Measurements from ENCODE around the gene A4GALT. TPM values are rescaled to one million over a fixed set of nuclear protein-coding genes. Genes with fewer than 3 reads are reported as not detected.
A peak's percentile ranks its signal among the peaks of the same experiment; 100 is the strongest.

The A4GALT gene
- total RNA-seq, 6 donors from 2014 or later, result 7.7 to 30.0 (median 16.1) TPM

DNA sequence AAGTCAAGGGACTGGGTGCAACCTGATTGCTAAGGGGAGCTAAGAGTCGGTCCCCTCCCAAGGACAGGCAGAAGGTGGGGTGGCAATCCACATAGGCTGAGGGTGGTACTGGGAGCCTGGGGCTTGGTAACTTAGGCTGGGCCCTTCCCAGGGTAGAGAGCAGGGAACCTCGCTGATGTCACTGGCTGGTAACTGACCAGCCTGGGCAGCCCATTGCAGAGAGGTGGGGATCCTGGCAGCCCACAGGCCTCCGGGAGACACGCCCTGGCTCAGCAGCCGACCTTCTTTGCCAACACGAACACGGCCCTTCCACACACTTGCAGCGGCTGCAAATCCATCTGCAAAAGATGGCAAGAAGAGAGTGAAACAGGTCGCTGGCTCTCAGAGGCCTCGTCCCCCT lies 25.4 kb downstream of the A4GALT start:
- peaks cover 6 to 18% (median 14%) of the 10 kb centered on the region in 4 donors for H3K4me1 ChIP-seq
- H3K4me3 ChIP-seq, result no peak overlapping the region
- ATAC-seq (ENCODE audit: low FRiP score in 2 of 2) (no peak), DNase-seq (no peak)
- H3K27ac ChIP-seq, result no peak overlapping the region
- H3K9me3 ChIP-seq, result no peaks in the 10 kb centered on the region
- 85 to 97% methylated on average over 7 to 10 of the region's 10 CpGs for WGBS, 2 donors
- TF ChIP-seq POLR2AphosphoS5 (IDR thresholded peaks at IDR 0.05) (no peak), POLR2A (IDR thresholded peaks at IDR 0.05) (no peak), EP300 (IDR thresholded peaks at IDR 0.05) (no peak)
- TF ChIP-seq, protein P1, sequence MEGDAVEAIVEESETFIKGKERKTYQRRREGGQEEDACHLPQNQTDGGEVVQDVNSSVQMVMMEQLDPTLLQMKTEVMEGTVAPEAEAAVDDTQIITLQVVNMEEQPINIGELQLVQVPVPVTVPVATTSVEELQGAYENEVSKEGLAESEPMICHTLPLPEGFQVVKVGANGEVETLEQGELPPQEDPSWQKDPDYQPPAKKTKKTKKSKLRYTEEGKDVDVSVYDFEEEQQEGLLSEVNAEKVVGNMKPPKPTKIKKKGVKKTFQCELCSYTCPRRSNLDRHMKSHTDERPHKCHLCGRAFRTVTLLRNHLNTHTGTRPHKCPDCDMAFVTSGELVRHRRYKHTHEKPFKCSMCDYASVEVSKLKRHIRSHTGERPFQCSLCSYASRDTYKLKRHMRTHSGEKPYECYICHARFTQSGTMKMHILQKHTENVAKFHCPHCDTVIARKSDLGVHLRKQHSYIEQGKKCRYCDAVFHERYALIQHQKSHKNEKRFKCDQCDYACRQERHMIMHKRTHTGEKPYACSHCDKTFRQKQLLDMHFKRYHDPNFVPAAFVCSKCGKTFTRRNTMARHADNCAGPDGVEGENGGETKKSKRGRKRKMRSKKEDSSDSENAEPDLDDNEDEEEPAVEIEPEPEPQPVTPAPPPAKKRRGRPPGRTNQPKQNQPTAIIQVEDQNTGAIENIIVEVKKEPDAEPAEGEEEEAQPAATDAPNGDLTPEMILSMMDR (IDR thresholded peaks at IDR 0.05), result no peak
- H3K27me3 ChIP-seq, result no peaks in the 10 kb centered on the region
- H3K36me3 ChIP-seq, result peaks cover 0 to 20% (median 4%) of the 10 kb centered on the region in 4 donors

DNA sequence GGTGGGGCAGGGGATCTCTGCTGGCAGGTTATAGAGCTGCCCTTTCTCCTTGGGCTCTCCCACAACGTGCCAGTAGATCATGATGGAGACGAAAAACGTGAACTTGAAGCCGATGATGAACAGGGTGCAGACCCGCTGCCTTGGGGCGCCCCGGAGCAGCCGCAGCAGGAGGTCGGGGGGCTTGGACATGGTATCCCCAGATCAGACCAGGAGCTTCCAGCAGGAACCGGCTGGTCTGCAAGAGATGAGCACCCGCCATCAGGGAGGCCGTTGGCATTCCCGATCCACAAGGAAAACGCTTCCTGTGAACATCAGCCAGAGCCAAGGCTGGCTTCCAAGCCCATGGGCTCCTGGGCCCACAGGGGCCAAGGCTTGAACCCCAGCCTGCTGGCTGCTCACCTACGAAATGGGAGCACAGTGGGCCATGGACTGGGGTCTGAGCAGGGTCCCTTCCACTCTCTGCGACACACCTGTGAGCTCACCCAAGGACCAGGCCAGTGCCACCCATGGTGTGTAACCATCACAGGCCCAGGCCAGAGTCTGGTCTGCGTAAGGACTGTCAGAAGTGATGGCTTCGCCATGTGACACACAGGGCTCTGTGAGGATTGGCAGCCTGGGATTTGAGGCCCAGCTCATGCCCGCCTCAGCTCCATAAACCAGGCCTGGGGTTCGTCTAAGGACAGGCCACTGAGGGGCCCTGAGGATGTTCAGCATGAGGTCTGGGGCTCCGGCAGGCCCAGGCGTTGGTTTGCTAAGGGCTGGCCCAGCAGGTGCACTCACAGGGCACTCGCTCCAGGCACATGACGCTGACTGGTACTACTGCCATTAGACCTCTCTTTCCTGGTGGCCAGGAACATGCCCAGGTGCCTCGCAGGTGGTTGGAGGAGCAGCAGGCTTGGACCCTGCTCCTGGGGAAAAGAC lies 26.6 kb downstream of the A4GALT start:
- ATAC-seq (ENCODE audit: low FRiP score in 2 of 2) (no peak), DNase-seq (no peak)
- TF ChIP-seq POLR2AphosphoS5 (IDR thresholded peaks at IDR 0.05) (no peak), EP300 (IDR thresholded peaks at IDR 0.05) (no peak), POLR2A (IDR thresholded peaks at IDR 0.05) (no peak)
- TF ChIP-seq, protein P1 (IDR thresholded peaks at IDR 0.05), result no peak
- peaks cover 0 to 20% (median 4%) of the 10 kb centered on the region in 4 donors for H3K36me3 ChIP-seq
- no peaks in the 10 kb centered on the region for H3K27me3 ChIP-seq
- WGBS, 2 donors, result 95% methylated on average over 11 to 22 of the region's 25 CpGs
- H3K4me1 ChIP-seq, result peaks cover 9 to 17% (median 14%) of the 10 kb centered on the region in 4 donors
- H3K9me3 ChIP-seq, result no peaks in the 10 kb centered on the region
- no peak overlapping the region for H3K27ac ChIP-seq
- no peak overlapping the region for H3K4me3 ChIP-seq

DNA sequence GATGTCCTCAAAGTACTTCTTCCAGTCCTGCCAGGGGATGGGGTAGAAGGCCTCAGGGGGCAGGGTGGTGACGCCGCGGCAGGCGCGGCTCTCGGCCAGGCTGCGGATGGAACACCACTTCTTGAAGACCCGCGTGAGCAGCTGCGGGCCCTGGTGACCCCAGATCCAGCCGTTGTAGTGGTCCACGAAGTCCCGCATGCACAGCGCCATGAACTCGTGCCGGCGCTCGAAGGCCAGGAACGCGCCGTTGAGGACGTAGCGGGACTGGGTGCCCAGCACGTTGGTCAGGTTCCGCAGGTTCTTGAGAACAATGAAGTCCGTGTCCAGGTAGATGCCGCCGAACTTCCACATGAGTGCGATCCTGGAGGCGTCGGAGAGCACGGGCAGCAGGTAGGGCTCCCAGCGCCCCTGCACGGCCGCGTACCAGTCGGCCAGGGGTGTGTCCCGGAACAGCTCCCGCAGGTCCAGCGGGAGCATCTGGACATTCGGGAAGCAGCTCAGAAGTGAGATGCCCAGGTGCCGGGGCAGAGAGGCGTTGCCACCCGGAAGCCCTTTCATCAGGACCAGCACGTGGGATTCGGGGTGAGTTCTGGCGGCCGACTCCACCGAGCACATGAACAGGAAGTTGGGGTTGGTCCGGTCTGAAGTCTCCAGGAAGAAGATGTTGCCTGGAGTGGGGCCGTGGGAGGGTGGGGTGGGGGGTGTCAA lies 27.5 kb downstream of the A4GALT start:
- ATAC-seq (ENCODE audit: low FRiP score in 2 of 2) (no peak), DNase-seq (peak in 1 of 2 donors; percentile 79)
- H3K9me3 ChIP-seq, result no peaks in the 10 kb centered on the region
- peaks cover 0 to 20% (median 4%) of the 10 kb centered on the region in 4 donors for H3K36me3 ChIP-seq
- no peaks in the 10 kb centered on the region for H3K27me3 ChIP-seq
- TF ChIP-seq POLR2AphosphoS5 (IDR thresholded peaks at IDR 0.05) (no peak), EP300 (IDR thresholded peaks at IDR 0.05) (no peak), POLR2A (IDR thresholded peaks at IDR 0.05) (no peak)
- TF ChIP-seq, protein P1 (IDR thresholded peaks at IDR 0.05), result no peak
- H3K27ac ChIP-seq, result no peak overlapping the region
- H3K4me3 ChIP-seq, result no peak overlapping the region
- WGBS, 2 donors, result 90 to 94% methylated on average over 37 to 51 of the region's 51 CpGs
- H3K4me1 ChIP-seq, result peaks cover 15 to 19% (median 17%) of the 10 kb centered on the region in 4 donors

DNA sequence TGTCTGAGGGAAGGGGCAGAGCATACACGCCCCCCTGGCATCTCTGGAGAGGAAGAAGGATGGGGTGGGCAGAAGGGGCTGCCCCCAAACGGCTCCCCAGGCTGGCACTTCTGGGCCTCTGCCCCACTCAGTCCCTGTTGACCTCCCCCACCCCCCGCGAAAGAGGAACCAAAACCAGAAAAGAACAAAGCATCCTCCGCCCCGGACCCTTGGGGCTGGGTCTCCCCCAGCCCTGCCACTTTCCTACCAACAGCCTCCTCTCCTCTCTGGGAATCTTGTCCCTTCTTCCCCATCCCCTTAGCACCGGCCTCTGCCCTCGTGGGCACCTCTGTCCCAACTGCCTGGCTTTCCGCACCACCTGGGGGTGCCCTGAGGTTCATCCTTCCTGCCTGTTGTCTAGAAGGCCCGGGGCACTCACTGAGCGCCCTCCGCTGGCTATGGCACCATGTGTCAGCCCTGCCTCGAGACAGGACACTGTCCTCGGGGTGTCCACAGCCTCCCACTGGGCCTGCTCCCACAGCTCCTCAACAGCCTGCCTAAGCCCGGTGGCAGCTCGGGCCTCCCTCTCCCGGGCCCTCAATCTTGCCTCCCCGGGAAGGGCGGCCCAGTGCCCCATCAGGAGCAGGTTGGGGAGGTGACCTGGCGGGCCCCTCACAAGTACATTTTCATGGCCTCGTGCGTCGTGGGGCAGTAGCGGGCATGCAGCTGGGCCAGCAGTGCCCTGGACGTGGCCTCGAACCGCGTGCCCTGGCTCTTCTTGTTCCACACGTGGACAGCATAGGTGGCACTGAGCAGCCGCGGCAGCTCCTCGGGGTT lies 28.2 kb downstream of the A4GALT start:
- Histone ChIP-seq H3K9me3 (no peaks in the 10 kb centered on the region), H3K4me3 (no peak overlapping the region), H3K4me1 (peaks cover 19 to 20% (median 19%) of the 10 kb centered on the region in 4 donors), H3K27me3 (no peaks in the 10 kb centered on the region), H3K27ac (peak overlapping the region in 1 of 4 donors; percentile 32), H3K36me3 (peaks cover 0 to 20% (median 4%) of the 10 kb centered on the region in 4 donors)
- WGBS, 2 donors, result 81 to 82% methylated on average over 12 to 32 of the region's 32 CpGs
- ATAC-seq (ENCODE audit: low FRiP score in 2 of 2), result no peak
- no peak for TF ChIP-seq POLR2AphosphoS5 (IDR thresholded peaks at IDR 0.05)
- no peak for TF ChIP-seq POLR2A (IDR thresholded peaks at IDR 0.05)
- no peak for TF ChIP-seq EP300 (IDR thresholded peaks at IDR 0.05)
- TF ChIP-seq, protein P1 (IDR thresholded peaks at IDR 0.05), result no peak
- DNase-seq, result peak in 1 of 2 donors; percentile 68
